Measurements from ENCODE around the gene PLEKHN1.

Gene PLEKHN1

DNA sequence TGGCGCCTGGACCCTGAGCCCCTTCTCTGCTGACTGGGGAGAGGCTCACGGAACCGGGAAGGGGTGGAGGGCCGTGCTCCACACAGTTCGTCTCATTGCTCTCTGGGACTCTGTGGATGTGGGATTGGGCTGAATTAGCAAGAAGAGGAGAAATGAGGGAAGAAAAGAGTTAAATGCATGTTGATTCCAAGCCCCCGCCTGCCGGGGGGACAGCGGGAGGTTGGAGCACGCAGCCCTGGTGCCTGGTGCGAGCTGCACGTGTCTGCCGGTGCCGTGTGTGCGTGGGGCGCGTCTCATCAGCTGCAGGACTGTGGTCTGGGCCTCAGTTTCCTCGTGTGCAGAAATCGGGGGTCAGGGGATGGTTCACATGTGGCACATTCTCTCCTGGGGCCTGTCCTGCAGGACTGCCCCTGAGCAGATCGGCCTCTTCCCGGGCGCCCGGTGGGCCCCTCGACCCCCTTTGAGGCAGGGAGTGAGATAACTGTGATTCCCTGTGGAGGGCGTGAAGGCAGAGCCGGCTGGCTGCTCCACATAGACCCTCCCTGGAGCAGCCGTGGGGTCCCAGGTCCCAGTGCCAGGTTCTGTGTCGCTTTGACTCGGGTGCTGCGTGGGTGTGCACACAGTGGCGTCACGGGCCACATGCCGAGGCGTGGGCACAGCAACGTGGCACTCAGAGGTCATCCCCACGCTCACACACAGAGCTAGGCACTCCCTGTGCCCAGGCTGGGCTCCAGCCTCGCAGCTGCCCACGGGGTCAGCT is 31.1 kb upstream of the PLEKHN1 start:
- no peak for TF ChIP-seq POLR2A (IDR thresholded peaks at IDR 0.05; ENCODE audit: low read depth, low read length)
- FAIRE-seq = no peak
- no peak for DNase-seq (ENCODE audit: insufficient read length, low spot score)

DNA sequence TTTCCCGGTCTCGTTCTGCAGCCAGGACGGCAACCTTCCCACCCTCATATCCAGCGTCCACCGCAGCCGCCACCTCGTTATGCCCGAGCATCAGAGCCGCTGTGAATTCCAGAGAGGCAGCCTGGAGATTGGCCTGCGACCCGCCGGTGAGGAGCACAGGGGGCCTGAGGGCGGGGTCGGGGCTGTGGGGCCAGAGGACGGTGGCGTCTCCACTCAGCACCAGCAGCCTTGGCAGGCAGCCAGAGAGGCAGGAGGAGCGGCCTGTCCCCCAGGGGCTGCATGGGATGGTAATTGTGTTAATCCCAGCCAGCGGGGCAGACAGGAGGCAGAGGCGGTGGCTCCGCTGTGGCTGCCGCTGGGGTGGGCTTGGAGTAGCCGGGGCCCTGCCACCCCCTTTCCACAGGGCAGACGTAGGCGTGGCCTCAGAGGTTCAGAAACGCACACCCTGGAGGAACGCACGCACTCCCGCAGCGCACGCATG is 30.5 kb upstream of the PLEKHN1 start:
- no peak for TF ChIP-seq POLR2A (IDR thresholded peaks at IDR 0.05; ENCODE audit: low read depth, low read length)
- DNase-seq (ENCODE audit: insufficient read length, low spot score) (no peak), FAIRE-seq (no peak)

DNA sequence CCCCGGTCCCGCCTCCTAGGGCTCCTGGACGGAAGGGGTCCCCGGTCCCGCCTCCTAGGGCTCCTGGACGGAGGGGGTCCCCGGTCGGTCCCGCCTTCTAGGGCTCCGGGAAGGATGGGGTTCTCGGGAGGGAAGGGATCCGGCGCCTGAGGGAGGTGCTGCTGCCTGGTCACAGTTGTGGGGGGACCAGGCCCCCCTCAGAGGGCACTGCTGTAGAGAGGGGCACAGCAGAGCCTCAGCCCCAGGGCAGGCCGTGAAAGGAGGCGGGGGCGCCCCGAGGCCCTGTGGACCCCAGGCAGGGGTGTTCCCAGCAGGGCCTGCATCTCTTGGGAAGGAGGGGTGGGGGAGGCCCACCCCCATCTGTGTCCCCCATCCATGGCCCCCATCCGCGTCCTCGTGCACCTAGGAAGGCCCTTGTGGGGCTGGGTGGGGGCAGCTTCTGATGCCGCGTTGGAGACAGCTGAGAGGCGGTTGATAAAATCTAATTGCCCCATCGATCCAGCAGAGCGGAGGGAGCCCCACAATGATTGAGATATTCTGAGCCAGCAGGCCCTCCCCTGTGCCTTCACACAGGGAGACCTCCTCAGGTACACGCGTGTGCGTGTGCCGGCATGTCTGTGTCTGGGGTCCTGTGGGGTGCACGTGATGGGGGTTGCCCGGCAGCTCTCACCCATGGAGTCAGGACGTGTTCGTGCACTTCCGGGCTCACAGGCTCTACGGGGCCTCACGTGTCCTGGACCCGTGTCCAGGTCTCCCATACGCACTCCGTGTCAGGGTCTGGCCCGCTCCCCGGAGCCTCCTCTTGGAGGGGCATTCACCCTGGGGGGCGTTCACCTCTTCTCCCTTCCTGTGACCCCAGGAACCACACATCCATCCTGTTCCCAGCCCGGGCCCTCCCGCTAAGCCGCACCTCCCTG is 29.7 kb upstream of the PLEKHN1 start:
- FAIRE-seq (no peak), DNase-seq (ENCODE audit: insufficient read length, low spot score) (no peak)
- no peak for TF ChIP-seq POLR2A (IDR thresholded peaks at IDR 0.05; ENCODE audit: low read depth, low read length)

DNA sequence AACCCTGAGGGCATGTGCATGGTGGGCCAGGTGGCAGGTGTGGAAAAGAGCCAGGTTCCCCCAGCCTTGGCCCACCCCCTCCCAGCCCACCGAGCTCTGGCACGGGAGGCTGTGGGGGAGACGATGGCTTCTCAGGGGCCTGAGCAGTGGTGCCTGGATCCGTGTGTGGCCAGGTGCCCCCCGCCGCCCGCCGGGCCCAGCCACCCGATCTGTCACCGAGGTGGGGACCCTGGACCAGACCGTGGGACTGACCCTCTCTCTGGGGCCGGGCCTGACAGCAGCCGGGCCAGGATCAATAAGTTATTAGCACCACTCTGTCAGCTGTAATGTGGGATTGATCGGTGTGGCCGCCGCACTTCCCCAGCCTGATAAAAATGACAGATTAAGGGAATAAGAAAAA is 28.8 kb upstream of the PLEKHN1 start:
- no peak for TF ChIP-seq POLR2A (IDR thresholded peaks at IDR 0.05; ENCODE audit: low read depth, low read length)
- FAIRE-seq = no peak

DNA sequence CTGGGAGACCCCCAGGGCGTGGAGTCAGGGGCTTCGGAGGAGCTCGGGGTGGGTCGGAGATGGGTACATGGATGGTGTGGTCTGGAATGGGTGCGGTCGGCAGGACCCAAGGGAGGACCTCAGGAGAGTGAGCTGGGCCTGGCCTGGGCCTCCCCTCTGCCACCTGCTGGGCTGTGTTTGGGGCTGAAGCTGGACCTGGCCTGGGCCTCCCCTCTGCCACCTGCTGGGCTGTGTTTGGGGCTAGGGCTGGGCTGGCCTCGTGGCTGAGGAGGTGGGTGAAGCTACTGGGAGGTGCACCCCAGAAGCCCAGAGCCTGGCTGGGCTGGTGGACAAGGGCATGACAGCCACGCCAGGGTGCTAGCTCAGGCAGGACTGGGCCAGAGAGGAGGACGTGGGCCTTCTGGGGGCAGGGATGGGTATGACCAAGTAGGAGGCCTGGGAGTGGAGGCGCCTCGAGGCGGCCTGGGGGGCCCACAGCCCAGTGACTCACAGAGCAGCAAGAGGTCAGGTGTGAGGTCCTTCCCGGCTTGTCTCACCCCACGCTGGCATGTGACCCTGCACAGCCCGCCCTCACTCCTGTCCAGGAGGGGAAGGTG is 28.1 kb upstream of the PLEKHN1 start:
- FAIRE-seq = peak; percentile 65
- TF ChIP-seq POLR2A (IDR thresholded peaks at IDR 0.05; ENCODE audit: low read depth, low read length) = no peak

More for the DNA sequence above, 28.8 kb upstream of the PLEKHN1 start:
- no peak for DNase-seq (ENCODE audit: insufficient read length, low spot score)

DNA sequence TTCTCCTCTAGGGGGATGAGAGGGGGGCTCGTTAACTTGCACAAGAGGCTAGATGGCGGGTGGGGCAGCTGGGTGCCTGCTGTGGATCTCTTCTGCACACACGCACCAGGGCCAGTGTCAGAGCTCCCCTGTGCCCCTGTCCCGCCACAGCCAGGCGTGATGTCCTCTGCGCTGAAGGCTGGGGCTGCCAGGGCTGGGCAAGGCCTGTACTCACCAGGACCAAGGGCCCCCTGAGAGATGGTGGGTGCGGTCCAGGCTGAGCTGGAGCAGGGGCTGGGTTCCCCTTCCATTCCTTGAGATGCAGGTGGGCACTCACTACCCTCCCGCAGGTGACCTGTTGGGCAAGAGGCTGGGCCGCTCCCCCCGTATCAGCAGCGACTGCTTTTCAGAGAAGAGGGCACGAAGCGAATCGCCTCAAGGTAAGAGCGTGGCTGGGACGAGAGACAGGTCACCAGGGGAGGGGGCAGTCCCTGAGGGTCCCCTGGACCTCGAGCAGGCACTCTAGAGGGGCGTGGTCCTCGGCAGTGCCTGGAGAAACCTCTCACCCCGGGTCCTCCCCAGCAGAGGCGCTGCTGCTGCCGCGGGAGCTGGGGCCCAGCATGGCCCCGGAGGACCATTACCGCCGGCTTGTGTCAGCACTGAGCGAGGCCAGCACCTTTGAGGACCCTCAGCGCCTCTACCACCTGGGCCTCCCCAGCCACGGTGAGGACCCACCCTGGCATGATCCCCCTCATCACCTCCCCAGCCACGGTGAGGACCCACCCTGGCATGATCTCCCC is 27.4 kb upstream of the PLEKHN1 start:
- DNase-seq (ENCODE audit: insufficient read length, low spot score) = no peak
- no peak for TF ChIP-seq POLR2A (IDR thresholded peaks at IDR 0.05; ENCODE audit: low read depth, low read length)
- FAIRE-seq = no peak

More for the DNA sequence above, 28.1 kb upstream of the PLEKHN1 start:
- DNase-seq (ENCODE audit: insufficient read length, low spot score) = peak; percentile 88

DNA sequence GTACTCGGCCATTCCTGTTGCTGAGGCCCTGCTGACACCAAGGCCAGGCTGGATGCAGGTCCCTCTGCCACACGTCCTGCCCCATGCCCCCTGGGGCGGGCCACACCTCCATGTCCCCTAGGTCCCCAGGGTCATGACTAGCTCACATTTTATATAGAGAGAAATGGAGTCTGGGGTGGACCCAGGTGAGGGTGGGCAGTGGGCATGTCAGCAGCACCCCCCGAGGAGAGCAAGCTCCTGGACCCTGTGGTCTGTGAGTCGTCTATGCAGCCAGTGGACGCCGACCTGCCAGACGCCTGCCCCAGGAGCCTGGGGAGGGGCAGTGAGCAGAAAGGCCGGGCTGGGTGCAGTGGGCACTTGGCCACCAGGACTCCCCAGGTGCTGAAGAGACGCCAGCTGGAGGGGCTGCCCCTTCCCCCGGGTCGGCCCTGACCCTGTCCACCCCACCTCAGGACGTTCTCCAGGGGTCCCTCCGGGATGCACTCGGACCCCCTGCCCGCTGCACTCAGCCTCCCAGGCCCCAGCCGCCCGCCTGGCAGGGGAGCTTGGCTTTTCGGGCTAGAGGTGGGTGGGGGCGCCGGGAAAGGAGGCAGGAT is 26.7 kb upstream of the PLEKHN1 start:
- FAIRE-seq (no peak), DNase-seq (ENCODE audit: insufficient read length, low spot score) (no peak)
- no peak for TF ChIP-seq POLR2A (IDR thresholded peaks at IDR 0.05; ENCODE audit: low read depth, low read length)

DNA sequence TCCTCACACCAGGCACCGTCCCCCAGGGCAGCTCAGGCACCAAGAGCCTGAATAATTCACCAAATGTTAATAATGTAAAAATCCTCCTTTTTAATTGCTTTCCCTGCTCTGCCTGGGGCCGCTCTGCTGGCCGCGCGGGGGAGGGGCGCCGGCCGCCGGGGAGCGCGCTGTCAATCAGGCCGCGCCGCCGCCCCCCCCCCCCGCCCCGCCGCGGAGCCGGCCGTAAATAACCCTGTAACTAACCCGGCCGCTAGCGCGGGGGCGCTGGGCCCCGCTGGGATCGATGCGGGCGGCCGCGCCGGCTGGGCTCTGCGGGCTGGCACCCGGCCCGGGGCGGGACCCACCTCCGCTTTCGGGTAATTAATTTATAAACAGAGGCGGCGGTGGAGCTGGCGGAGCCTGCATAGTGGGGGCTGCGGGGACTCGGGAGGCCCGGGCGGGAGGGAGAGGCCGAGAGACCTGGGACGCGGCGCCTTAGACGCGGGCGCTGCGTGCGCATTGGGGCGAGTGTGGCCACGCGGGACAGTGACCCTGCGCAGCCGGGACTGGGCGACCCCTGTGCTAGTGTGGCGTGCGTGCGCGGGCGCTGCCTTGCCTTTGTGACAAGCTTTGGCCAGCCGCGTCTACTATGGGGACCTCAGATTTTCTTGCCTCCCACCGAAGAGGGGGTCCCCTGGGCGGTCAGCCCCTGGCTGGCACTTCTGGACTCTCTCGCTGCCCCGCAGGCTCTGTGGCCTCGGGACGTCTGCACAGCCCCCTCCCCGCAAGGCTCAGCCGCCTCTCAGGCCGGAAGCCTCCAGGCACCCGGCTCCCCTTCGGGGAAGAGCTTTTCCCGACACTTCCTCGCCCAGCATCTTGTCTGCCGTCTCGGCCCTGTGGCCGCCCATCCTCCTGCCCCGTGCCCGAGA is 25.9 kb upstream of the PLEKHN1 start:
- DNase-seq (ENCODE audit: insufficient read length, low spot score) (no peak), FAIRE-seq (no peak)
- TF ChIP-seq POLR2A (IDR thresholded peaks at IDR 0.05; ENCODE audit: low read depth, low read length) = no peak

DNA sequence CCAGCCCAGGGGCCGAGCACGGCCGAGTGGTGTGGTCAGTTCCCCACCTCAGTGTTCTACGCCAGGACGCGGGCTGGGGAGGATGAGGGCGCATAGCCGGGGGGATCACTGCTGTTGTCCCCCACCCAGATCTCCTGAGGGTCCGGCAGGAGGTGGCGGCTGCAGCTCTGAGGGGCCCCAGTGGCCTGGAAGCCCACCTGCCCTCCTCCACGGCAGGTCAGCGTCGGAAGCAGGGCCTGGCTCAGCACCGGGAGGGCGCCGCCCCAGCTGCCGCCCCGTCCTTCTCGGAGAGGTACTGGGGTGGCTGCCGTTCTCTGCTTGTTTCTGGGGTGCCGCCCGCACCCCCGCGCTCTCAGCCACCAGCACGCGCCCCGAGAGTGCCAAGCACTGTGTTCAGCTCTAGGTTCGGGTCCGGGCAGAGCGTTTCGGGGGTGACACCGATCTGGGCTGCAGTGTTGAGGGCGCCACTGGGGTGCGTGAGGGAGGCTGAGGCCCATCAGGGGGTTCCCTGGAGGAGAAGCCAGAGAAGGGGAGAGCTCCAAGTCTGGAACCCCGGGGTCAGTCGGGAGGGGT is 25.2 kb upstream of the PLEKHN1 start:
- FAIRE-seq = no peak
- DNase-seq (ENCODE audit: insufficient read length, low spot score) = no peak
- TF ChIP-seq POLR2A (IDR thresholded peaks at IDR 0.05; ENCODE audit: low read depth, low read length) = no peak

DNA sequence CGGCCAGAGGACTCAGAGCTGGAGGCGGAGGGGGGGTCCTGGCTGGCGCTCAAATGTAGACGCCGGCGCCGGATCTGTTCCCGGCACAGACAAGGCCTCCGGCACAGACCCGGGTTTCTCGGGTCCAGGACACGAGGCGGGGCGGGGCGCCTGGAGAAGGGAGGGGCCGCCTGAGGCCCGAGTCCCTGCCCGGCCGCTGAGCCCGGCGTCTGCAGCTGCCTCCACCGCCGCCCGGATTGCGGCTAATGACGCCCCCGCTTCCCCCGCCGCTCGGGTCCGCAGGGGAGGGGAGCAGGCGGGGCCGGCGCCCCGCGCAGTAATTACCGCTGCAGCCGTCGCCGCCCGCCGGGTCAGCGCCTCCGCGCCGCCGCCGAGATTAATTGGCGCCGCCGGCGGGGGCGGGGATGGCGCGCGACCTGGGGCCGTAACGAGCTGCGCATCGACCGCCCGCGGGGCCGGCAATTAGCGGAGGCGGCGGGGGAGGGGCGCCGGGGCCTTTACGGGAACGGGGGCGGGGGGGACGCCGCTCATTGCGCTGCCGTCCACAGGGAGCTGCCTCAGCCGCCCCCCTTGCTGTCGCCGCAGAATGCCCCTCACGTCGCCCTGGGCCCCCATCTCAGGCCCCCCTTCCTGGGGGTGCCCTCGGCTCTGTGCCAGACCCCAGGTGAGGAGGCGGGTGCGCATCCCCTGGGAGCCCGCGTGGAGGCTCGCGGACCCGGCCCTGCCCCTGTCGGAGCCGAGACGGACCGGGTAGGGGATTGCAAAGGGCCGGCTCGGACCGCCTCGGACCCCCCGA is 24.5 kb upstream of the PLEKHN1 start:
- FAIRE-seq = no peak
- no peak for TF ChIP-seq POLR2A (IDR thresholded peaks at IDR 0.05; ENCODE audit: low read depth, low read length)

DNA sequence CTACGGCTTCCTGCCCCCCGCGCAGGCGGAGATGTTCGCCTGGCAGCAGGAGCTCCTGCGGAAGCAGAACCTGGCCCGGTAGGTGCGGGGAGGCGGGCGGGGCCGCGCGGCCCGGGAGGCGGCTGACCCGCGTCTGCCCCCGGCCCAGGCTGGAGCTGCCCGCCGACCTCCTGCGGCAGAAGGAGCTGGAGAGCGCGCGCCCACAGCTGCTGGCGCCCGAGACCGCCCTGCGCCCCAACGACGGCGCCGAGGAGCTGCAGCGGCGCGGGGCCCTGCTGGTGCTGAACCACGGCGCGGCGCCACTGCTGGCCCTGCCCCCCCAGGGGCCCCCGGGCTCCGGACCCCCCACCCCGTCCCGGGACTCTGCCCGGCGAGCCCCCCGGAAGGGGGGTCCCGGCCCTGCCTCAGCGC is 23.9 kb upstream of the PLEKHN1 start:
- DNase-seq (ENCODE audit: insufficient read length, low spot score) (no peak), FAIRE-seq (no peak)
- no peak for TF ChIP-seq POLR2A (IDR thresholded peaks at IDR 0.05; ENCODE audit: low read depth, low read length)

More for the DNA sequence above, 24.5 kb upstream of the PLEKHN1 start:
- DNase-seq (ENCODE audit: insufficient read length, low spot score) = peak; percentile 76

All from H54 (cell line).